Activated T-cell treated with anti-CD3 and anti-CD28 coated beads, Interleukin-2, amount 50 U/mL, for 4 hours (primary cell): ENCODE measurements around the gene MYL7. TPM values are rescaled to one million over a fixed set of nuclear protein-coding genes. Genes with fewer than 3 reads are reported as not detected.
"Not testable (repeated sequence)": the region's sequence is repeated elsewhere in the genome, so short reads cannot be mapped to it uniquely, and the experiment has no call there.

ENCODE experiments used
- ATAC-seq, 2 donors: fragments of 200-7000 bp; cut with Tn5 transposase; one replicate each; pipeline ENCODE4 v1.10.0; 2021
- DNase-seq: peaks from one replicate; pipeline ENCODE4 v3.0.0-alpha.2; 2020
- H3K27me3 Mint-ChIP-seq: one replicate; pipeline ENCODE4 v1.8.0; 2021; ENCODE audit warnings: low read depth, mixed read lengths
- H3K36me3 Mint-ChIP-seq: one replicate; pipeline ENCODE4 v1.8.0; 2022; ENCODE audit warnings: mixed read lengths; ENCODE audit not compliant: insufficient read depth
- H3K4me1 Mint-ChIP-seq: one replicate; pipeline ENCODE4 v1.8.0; 2021; ENCODE audit warnings: low read depth, mixed read lengths
- H3K4me3 Mint-ChIP-seq: one replicate; pipeline ENCODE4 v1.8.0; 2021; ENCODE audit warnings: mild to moderate bottlenecking, moderate library complexity, mixed read lengths
- H3K9me3 Mint-ChIP-seq: one replicate; pipeline ENCODE4 v1.8.0; 2021; ENCODE audit warnings: mixed read lengths
- total RNA-seq, 3 donors: library from RNA; stranded (reverse); gene quantifications; one replicate each; pipeline ENCODE4 v1.2.1, GENCODE V29; 2021

Gene MYL7
- total RNA-seq, 3 donors from 2014 or later: 0.55 TPM; not detected in 2

DNA sequence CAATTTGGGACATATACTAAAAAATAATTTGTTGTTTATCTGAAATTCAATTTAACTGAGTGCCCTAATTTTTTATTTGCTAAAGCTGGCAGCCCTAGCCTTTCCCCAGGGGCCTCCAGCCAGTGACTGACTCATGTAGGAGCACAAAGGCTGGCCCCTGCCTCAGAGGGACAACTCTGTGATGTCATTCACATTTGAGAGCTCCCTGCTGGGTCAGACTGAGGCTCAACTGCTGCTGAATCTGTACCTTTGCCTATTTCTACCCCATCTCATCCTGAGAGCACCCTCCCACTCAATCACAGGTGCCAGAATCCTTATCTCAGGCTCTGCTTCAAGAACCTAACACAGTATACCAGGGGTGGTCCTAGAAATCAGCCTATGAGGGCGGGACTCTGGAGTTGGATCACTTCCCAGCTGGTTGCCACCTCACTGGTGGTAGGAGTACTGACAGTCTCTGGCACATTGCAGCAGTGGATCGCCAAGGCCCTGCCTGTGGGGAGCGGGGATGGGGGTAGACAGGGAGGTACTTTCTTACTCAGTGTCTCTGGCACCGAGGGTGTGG lies 36.5 kb upstream of the MYL7 start:
- peaks cover 10% of the 10 kb centered on the region for H3K27me3 Mint-ChIP-seq
- no peaks in the 10 kb centered on the region for H3K4me1 Mint-ChIP-seq
- no peaks in the 10 kb centered on the region for H3K9me3 Mint-ChIP-seq
- DNase-seq (no peak), ATAC-seq (no peak)
- H3K4me3 Mint-ChIP-seq: no peak overlapping the region
- no peaks in the 10 kb centered on the region for H3K36me3 Mint-ChIP-seq

GRCh38 chr7:44176486-44176885 lies 35.4 kb upstream of the MYL7 start:
- ATAC-seq (no peak), DNase-seq (no peak)
- H3K9me3 Mint-ChIP-seq: no peaks in the 10 kb centered on the region
- H3K27me3 Mint-ChIP-seq: peaks cover 10% of the 10 kb centered on the region
- H3K4me1 Mint-ChIP-seq: no peaks in the 10 kb centered on the region
- no peak overlapping the region for H3K4me3 Mint-ChIP-seq
- H3K36me3 Mint-ChIP-seq: no peaks in the 10 kb centered on the region

- peaks cover 5% of the 10 kb centered on the region for H3K27me3 Mint-ChIP-seq
- H3K36me3 Mint-ChIP-seq: no peaks in the 10 kb centered on the region
- no peak for DNase-seq
- H3K4me1 Mint-ChIP-seq: no peaks in the 10 kb centered on the region
- H3K9me3 Mint-ChIP-seq: no peaks in the 10 kb centered on the region
- ATAC-seq: no peak
- no peak overlapping the region for H3K4me3 Mint-ChIP-seq
Observed at GRCh38 chr7:44175730-44176129, 34.6 kb upstream of the MYL7 start.

- not testable (repeated sequence) for H3K4me1 Mint-ChIP-seq, H3K27me3 Mint-ChIP-seq, DNase-seq, H3K4me3 Mint-ChIP-seq, H3K9me3 Mint-ChIP-seq, H3K36me3 Mint-ChIP-seq, ATAC-seq
Observed at GRCh38 chr7:44174694-44174948, 33.5 kb upstream of the MYL7 start.

GRCh38 chr7:44173911-44174693 lies 33.0 kb upstream of the MYL7 start:
- DNase-seq (no peak), ATAC-seq (no peak)
- Mint-ChIP-seq H3K4me3 (no peak overlapping the region), H3K9me3 (no peaks in the 10 kb centered on the region), H3K27me3 (peaks cover 3% of the 10 kb centered on the region), H3K36me3 (no peaks in the 10 kb centered on the region), H3K4me1 (no peaks in the 10 kb centered on the region)

GRCh38 chr7:44172803-44173424 lies 31.8 kb upstream of the MYL7 start:
- peaks cover under 1% of the 10 kb centered on the region for H3K4me1 Mint-ChIP-seq
- H3K4me3 Mint-ChIP-seq: no peak overlapping the region
- H3K36me3 Mint-ChIP-seq: no peaks in the 10 kb centered on the region
- peaks cover 3% of the 10 kb centered on the region for H3K27me3 Mint-ChIP-seq
- H3K9me3 Mint-ChIP-seq: no peaks in the 10 kb centered on the region
- ATAC-seq (no peak), DNase-seq (no peak)

DNA sequence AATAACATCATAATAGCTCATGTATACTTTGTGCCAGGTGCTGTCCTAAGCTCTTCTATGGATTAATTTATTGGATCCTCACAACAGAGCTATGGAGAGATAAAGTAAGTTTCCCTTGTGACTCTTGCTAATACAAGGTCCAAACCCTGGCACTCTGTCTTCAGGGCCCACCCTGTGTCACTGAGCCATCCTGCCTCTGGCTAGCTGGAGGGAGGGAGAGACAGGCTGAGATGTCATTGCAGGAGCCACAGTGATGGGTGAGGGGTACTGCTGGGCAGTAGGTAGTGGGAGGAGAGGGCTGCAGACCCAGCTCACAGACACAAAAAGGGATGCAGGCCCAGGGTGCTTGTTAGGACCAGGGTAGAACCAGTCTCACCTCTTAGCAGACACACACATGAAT lies 31.2 kb upstream of the MYL7 start:
- Mint-ChIP-seq H3K36me3 (no peaks in the 10 kb centered on the region), H3K4me3 (no peak overlapping the region), H3K4me1 (peaks cover 6% of the 10 kb centered on the region), H3K9me3 (no peaks in the 10 kb centered on the region), H3K27me3 (peaks cover 3% of the 10 kb centered on the region)
- no peak for DNase-seq
- no peak for ATAC-seq

- not testable (repeated sequence) for H3K36me3 Mint-ChIP-seq, H3K27me3 Mint-ChIP-seq, H3K9me3 Mint-ChIP-seq, DNase-seq, H3K4me1 Mint-ChIP-seq, H3K4me3 Mint-ChIP-seq, ATAC-seq
Observed at GRCh38 chr7:44171901-44172300, 30.8 kb upstream of the MYL7 start.

- Mint-ChIP-seq H3K27me3 (peaks cover 2% of the 10 kb centered on the region), H3K9me3 (peaks cover 8% of the 10 kb centered on the region), H3K4me3 (no peak overlapping the region), H3K36me3 (no peaks in the 10 kb centered on the region), H3K4me1 (peaks cover 6% of the 10 kb centered on the region)
- DNase-seq: no peak
- ATAC-seq: no peak
Observed at GRCh38 chr7:44167920-44168319, 26.8 kb upstream of the MYL7 start.

- Mint-ChIP-seq H3K4me1 (peaks cover 6% of the 10 kb centered on the region), H3K9me3 (peaks cover 8% of the 10 kb centered on the region), H3K27me3 (peaks cover 2% of the 10 kb centered on the region), H3K4me3 (no peak overlapping the region), H3K36me3 (no peaks in the 10 kb centered on the region)
- no peak for DNase-seq
- ATAC-seq: no peak
Observed at GRCh38 chr7:44163591-44163990, 22.5 kb upstream of the MYL7 start.

DNA sequence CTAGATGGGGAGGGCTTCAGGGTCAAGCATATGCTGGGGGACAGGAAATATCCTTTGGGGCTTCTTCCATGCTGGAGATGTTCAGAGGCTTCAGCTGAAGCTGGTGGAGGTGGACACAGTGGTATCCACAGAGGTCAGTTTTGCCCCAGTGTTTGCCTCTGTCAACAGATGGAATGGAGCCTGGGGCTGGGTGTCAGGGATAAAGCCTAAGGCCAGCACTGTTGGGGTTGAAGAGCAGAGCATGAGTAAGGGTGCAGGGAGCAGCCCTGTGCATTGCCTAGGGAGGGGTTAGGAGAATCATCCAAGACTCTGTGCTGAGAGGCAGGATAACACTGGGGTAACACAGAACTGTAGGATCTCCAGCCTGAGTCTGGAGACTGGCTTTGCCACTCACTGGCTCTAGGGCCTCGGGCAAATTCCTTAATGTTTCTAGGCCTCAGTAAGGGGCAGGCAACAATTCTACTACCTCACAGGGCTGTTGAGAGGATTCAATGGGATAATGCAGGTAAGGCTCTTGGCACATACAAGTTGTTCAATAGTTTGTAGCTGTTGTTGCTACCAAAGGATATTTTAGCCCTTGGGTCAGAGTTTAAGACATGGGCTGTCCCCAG lies 21.8 kb upstream of the MYL7 start:
- H3K4me1 Mint-ChIP-seq: peaks cover 5% of the 10 kb centered on the region
- no peak for DNase-seq
- H3K27me3 Mint-ChIP-seq: peaks cover 2% of the 10 kb centered on the region
- H3K4me3 Mint-ChIP-seq: no peak overlapping the region
- H3K36me3 Mint-ChIP-seq: no peaks in the 10 kb centered on the region
- H3K9me3 Mint-ChIP-seq: peaks cover 8% of the 10 kb centered on the region
- ATAC-seq: no peak

DNA sequence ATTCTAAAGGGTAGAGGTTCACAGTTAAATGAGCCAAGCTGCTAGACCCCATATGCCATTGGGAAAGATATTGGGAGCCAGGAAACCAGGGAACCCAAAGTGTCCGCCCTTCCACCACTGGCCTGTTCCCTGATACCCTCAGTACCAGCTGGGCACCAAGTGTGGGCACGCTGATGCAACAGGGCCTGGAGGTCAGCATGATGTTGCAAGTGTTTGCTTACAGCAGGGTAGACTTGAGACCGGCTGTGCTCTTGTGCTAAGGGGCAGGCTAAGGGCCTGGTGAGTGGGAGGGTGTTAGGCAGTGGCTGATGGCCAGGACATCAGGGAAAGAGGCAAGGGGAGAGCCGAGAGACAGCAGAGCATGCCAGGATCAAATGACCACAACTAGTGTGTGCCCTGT lies 21.0 kb upstream of the MYL7 start:
- Mint-ChIP-seq H3K36me3 (no peaks in the 10 kb centered on the region), H3K9me3 (peaks cover 8% of the 10 kb centered on the region), H3K4me1 (no peaks in the 10 kb centered on the region), H3K27me3 (peaks cover 2% of the 10 kb centered on the region), H3K4me3 (no peak overlapping the region)
- no peak for ATAC-seq
- DNase-seq: no peak

DNA sequence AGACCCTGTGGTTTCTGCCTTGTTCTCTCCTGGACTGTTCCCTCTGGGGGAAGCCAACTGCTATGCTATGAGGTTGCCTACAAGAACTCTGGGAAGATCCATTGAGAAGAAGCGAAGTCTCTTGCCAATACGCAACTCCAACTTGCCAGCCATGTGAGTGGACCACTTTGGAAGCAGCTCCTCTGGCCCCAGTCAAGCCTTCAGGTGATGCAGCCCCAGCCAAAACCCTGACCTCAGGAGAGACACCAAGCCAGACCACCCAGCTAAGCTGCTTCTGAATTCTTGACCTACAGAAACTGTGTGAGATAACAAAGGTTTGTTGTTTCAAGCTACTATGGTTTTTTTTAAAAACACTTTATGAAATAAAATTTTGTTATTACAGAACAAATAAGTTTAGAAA lies 20.2 kb upstream of the MYL7 start:
- DNase-seq: no peak
- Mint-ChIP-seq H3K4me3 (no peak overlapping the region), H3K27me3 (peaks cover 2% of the 10 kb centered on the region), H3K9me3 (peaks cover 8% of the 10 kb centered on the region), H3K36me3 (no peaks in the 10 kb centered on the region), H3K4me1 (no peaks in the 10 kb centered on the region)
- no peak for ATAC-seq

DNA sequence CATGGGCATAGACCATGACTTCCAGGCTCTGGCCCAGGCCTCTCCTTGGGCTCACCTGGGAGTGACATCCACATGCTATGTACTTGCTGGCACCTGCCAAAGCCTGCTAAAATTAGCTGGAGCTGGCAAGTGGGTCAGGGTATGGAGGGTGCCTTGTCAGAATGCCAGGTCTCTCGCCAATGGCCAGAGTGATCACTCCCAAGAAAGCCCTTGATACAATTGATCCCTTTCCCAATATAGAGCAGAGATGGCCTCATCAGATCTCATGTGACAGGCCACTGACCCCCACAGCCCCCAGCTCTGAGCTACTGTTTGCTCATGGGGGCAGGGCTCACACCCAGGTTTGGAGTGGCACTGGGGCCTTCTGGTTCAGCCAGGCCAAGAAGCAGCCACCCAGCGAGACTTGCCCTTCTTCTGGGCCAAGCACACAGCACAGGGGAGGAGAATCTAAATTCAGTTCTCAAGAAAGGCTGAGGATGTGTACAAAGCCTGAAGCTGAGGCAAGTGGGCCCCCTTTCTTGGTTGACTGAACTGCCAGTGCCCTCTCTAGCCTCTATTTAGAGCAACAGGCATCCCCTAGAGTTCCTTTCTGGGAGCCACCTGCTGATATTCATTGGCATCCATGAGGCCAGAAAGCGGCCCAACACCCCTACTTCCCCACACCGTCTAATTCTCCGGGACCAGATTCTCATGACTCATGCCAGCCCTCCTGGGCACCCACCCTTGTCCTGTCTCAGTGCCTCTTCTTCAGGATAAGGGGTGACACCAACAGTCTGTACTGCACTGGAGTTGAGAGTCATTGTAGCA lies 18.9 kb upstream of the MYL7 start:
- Mint-ChIP-seq H3K36me3 (no peaks in the 10 kb centered on the region), H3K27me3 (peaks cover 2% of the 10 kb centered on the region), H3K4me3 (no peak overlapping the region), H3K9me3 (peaks cover 8% of the 10 kb centered on the region), H3K4me1 (no peaks in the 10 kb centered on the region)
- no peak for DNase-seq
- ATAC-seq: no peak
